Thoracic aorta (tissue), 2 donors: ENCODE results near the gene KCNAB1. TPM values are rescaled to one million over a fixed set of nuclear protein-coding genes. Genes with fewer than 3 reads are reported as not detected.

ENCODE experiments used
- ATAC-seq: fragments of 150-250 bp; one replicate; pipeline ENCODE4 v1.8.0; 2017; ENCODE audit warnings: low read depth; ENCODE audit not compliant: insufficient number of reproducible peaks, low FRiP score
- DNase-seq: peaks from one replicate; pipeline ENCODE4 v3.0.0-alpha.2; 2020; ENCODE audit warnings: low spot score
- H3K27ac ChIP-seq, 2 donors: fragments of 200-600 bp; sonication (generic); 1 replicate in 1 of 2; 2 replicates in 1 of 2; pipeline ENCODE4 v1.5.1; 2016; ENCODE audit warnings: mild to moderate bottlenecking in 2 of 2, moderate library complexity in 2 of 2
- H3K27me3 ChIP-seq: fragments of 200-600 bp; sonication (generic); replicated peaks from 2 replicates; pipeline ENCODE4 v1.6.0; 2016; ENCODE audit warnings: mild to moderate bottlenecking; ENCODE audit not compliant: insufficient read depth
- H3K36me3 ChIP-seq: fragments of 200-600 bp; sonication (generic); one replicate; pipeline ENCODE4 v1.5.1; 2016
- H3K4me1 ChIP-seq, 2 donors: fragments of 200-600 bp; sonication (generic); 1 replicate in 1 of 2; 2 replicates in 1 of 2; pipeline versions ENCODE4 v1.5.1 to v1.6.0; 2016; ENCODE audit warnings: low read depth in 2 of 2, mild to moderate bottlenecking in 1 of 2; ENCODE audit not compliant: control insufficient read depth in 1 of 2
- H3K4me3 ChIP-seq: fragments of 200-600 bp; sonication (generic); 2 replicates; pipeline ENCODE4 v1.5.1; 2016; ENCODE audit warnings: mild to moderate bottlenecking
- H3K9me3 ChIP-seq: fragments of 200-600 bp; sonication (generic); 2 replicates; pipeline ENCODE4 v1.5.1; 2016
- total RNA-seq, 2 donors: library from RNA; depleted of rRNA; stranded (reverse); fragments of >200 nt; gene quantifications; one replicate each; pipeline versions ENCODE4 v1.1.0 to v1.2.3, GENCODE V29; 2016
- TF ChIP-seq, protein P1 (sequence below): fragments of 200-600 bp; sonication (generic); IDR thresholded peaks from one replicate; pipeline ENCODE4 v1.5.1; 2019; ENCODE audit warnings: antibody characterized with exemption

KCNAB1 gene
- total RNA-seq, 2 donors from 2014 or later = 12.2 to 14.2 TPM

DNA sequence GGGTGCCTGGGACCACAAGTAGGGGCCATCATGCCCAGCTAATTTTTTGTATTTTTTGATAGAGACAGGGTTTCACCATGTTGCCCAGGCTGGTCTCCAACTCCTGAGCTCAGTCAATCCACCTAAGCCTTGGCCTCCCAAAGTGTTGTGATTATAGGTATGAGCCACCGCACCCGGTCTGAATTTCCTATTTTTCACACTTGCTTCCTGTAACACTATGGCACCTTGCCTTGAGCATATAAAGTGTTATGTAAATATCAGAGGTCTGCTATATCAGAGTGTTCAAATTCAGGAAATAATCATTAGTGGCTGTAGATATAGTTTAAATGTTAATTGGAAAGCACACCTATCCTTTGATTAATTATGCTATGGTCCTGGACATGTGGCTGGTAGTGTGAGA, 165.2 kb downstream of the KCNAB1 start:
- no peaks in the 10 kb centered on the region for H3K27me3 ChIP-seq
- H3K36me3 ChIP-seq = no peaks in the 10 kb centered on the region
- TF ChIP-seq, protein P1, sequence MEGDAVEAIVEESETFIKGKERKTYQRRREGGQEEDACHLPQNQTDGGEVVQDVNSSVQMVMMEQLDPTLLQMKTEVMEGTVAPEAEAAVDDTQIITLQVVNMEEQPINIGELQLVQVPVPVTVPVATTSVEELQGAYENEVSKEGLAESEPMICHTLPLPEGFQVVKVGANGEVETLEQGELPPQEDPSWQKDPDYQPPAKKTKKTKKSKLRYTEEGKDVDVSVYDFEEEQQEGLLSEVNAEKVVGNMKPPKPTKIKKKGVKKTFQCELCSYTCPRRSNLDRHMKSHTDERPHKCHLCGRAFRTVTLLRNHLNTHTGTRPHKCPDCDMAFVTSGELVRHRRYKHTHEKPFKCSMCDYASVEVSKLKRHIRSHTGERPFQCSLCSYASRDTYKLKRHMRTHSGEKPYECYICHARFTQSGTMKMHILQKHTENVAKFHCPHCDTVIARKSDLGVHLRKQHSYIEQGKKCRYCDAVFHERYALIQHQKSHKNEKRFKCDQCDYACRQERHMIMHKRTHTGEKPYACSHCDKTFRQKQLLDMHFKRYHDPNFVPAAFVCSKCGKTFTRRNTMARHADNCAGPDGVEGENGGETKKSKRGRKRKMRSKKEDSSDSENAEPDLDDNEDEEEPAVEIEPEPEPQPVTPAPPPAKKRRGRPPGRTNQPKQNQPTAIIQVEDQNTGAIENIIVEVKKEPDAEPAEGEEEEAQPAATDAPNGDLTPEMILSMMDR = no peak
- no peak overlapping the region for H3K4me3 ChIP-seq
- no peak overlapping the region for H3K27ac ChIP-seq
- ATAC-seq (no peak), DNase-seq (no peak)
- H3K4me1 ChIP-seq = peaks cover 0 to 2% of the 10 kb centered on the region in 2 donors
- no peaks in the 10 kb centered on the region for H3K9me3 ChIP-seq

DNA sequence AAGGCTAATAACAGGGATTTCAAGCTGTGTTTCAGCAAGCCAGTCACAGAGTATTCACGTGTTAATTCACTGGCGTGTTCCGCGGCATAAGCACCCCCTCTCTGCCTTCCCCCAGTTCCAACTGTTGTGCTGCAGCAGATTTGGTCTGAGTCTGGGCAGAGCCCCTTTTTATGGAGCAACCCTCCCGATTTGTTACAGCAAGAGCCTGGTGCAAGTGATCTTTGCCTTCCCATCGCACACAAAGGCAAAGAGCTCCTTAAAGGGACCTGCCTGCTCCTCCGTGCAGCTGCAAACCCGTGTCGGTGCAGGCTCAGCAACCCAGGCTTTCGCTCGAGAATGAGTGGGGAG, 170.5 kb downstream of the KCNAB1 start:
- Histone ChIP-seq H3K9me3 (no peaks in the 10 kb centered on the region), H3K27me3 (no peaks in the 10 kb centered on the region), H3K4me1 (peaks cover 0 to 26% of the 10 kb centered on the region in 2 donors), H3K4me3 (peak overlapping the region; percentile 72), H3K27ac (no peak overlapping the region), H3K36me3 (no peaks in the 10 kb centered on the region)
- no peak for DNase-seq
- TF ChIP-seq, protein P1 = no peak
- no peak for ATAC-seq

DNA sequence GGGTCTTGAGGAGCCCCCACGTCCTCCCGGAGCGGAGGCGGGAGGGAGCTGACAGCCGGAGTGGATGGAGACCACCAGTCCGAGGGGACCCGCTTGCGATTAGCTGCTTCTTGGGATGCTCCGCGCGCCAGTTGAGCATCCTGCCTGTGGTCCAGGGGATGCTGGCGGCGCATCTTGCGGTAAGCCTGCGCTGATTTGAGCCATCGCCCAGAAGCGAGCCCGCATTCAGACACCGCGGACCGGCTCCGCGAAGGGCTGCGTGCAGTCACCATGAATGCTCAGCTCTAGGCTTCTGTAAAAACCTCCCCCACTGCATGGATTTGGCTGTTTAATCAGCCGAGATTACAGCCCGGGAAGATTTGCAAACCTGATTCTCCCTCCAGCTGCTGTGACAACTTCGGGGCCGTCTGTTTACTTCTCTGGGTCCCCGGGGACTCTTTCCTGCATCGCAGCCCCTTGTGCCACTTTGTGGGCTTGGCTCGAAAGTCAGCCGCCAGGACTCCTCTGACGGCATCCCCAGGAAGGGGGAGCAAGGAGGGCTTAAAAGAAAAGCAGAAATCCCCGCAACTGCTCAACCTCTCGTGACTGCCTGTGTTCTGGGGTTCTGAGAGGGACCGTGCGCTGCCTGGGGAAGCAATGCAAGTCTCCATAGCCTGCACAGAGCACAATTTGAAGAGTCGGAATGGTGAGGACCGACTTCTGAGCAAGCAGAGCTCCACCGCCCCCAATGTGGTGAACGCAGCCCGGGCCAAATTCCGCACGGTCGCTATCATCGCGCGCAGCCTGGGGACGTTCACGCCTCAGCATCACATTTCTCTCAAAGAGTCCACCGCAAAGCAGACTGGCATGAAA, 171.1 kb downstream of the KCNAB1 start:
- TF ChIP-seq, protein P1 = no peak
- Histone ChIP-seq H3K36me3 (no peaks in the 10 kb centered on the region), H3K4me3 (peak overlapping the region; percentile 72), H3K27ac (no peak overlapping the region), H3K9me3 (no peaks in the 10 kb centered on the region), H3K4me1 (peaks cover 0 to 26% of the 10 kb centered on the region in 2 donors), H3K27me3 (no peaks in the 10 kb centered on the region)
- ATAC-seq (no peak), DNase-seq (no peak)

DNA sequence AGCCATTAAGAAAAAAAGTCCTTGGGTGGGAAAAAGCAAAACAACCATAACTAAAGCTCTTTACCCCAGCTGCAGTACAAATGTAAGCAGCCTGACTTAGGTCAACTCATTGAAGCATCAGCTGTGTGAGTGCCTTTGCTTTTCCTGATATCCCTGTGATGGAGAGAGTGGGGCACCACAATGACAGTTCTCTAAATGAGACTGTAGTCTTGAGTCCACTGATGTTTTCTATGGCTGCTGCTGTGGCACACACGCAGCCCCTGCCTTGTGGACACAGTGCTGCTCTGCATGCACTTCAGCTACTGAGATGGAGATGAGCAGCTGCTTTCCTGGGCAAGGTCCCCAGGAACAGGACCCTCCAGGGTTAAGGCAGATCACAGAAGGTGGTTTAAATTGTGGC, 173.2 kb downstream of the KCNAB1 start:
- TF ChIP-seq, protein P1 = no peak
- no peak for ATAC-seq
- H3K4me3 ChIP-seq = no peak overlapping the region

DNA sequence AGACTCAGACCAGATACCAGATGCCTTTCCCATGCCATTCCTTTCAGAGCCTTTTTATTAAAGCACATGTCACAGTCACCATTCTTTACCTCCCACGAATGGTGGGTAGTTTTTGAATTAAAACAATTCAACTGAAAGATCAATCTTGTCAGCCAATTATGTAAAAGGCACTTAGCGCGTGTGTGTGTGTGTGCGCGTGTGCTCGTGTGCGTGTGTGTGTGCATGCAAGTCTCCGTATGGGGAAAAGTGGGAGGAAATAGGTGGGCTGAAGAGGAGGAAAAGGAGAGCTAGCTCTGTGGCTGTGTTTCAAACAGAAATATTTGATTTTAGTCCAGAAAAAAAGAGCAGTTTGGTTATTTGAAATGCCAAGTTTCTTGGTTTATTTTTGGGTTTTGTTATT, 177.2 kb downstream of the KCNAB1 start:
- TF ChIP-seq, protein P1 = no peak
- ATAC-seq = no peak
- no peak overlapping the region for H3K4me3 ChIP-seq

More for the DNA sequence above, 173.2 kb downstream of the KCNAB1 start:
- Histone ChIP-seq H3K4me1 (peaks cover 0 to 35% of the 10 kb centered on the region in 2 donors), H3K36me3 (no peaks in the 10 kb centered on the region), H3K27ac (no peak overlapping the region), H3K27me3 (no peaks in the 10 kb centered on the region), H3K9me3 (no peaks in the 10 kb centered on the region)
- no peak for DNase-seq

More for the DNA sequence above, 177.2 kb downstream of the KCNAB1 start:
- Histone ChIP-seq H3K27ac (no peak overlapping the region), H3K27me3 (no peaks in the 10 kb centered on the region), H3K4me1 (peaks cover 18 to 39% of the 10 kb centered on the region in 2 donors), H3K9me3 (no peaks in the 10 kb centered on the region), H3K36me3 (no peaks in the 10 kb centered on the region)
- DNase-seq = no peak
